Neuronal stem cell (in vitro differentiated cells): ENCODE measurements around the gene PPIB.
A peak's percentile ranks its signal among the peaks of the same experiment; 100 is the strongest.

ENCODE experiments used
- DNase-seq: peaks from one replicate; pipeline ENCODE4 v3.0.0-alpha.2; 2013; ENCODE audit warnings: low spot score
- H2AFZ ChIP-seq: one replicate; pipeline ENCODE4 v1.6.1; 2013; ENCODE audit warnings: mild to moderate bottlenecking, low read length, inconsistent platforms
- H2AK5ac ChIP-seq: 2 replicates; pipeline ENCODE4 v1.6.1; 2013; ENCODE audit warnings: low read depth, mild to moderate bottlenecking, inconsistent platforms, low read length, moderate library complexity, mixed read lengths
- H2BK120ac ChIP-seq: 2 replicates; pipeline ENCODE4 v1.6.1; 2013; ENCODE audit warnings: low read depth, mild to moderate bottlenecking, inconsistent platforms, low read length, moderate library complexity, mixed read lengths
- H2BK12ac ChIP-seq: one replicate; pipeline ENCODE4 v1.6.1; 2013; ENCODE audit warnings: low read length, inconsistent platforms
- H2BK15ac ChIP-seq: 2 replicates; pipeline ENCODE4 v1.6.1; 2013; ENCODE audit warnings: mild to moderate bottlenecking, low read length, inconsistent platforms, mixed read lengths
- H2BK5ac ChIP-seq: one replicate; pipeline ENCODE4 v1.6.1; 2013; ENCODE audit warnings: inconsistent platforms, mild to moderate bottlenecking, low read length, moderate library complexity
- H3K14ac ChIP-seq: one replicate; pipeline ENCODE4 v1.6.1; 2013; ENCODE audit warnings: low read length, inconsistent platforms
- H3K18ac ChIP-seq: 2 replicates; pipeline ENCODE4 v1.6.1; 2013; ENCODE audit warnings: low read length, inconsistent platforms
- H3K23ac ChIP-seq: 2 replicates; pipeline ENCODE4 v1.6.1; 2013; ENCODE audit warnings: low read depth, mild to moderate bottlenecking, mixed read lengths, low read length, inconsistent platforms; ENCODE audit not compliant: poor library complexity
- H3K27ac ChIP-seq: replicated peaks from 3 replicates; pipeline ENCODE4 v1.5.1; 2013; ENCODE audit warnings: low read length, inconsistent platforms
- H3K27me3 ChIP-seq, 3 experiments: 2 replicates each; pipeline ENCODE4 v1.6.1; 2013; ENCODE audit warnings: low read length in 3 of 3, mild to moderate bottlenecking in 2 of 3, inconsistent platforms in 1 of 3, low read depth in 1 of 3, mixed read lengths in 1 of 3, moderate library complexity in 1 of 3; ENCODE audit not compliant: control insufficient read depth in 3 of 3, insufficient read depth in 3 of 3
- H3K36me3 ChIP-seq, 2 donors: replicated peaks in 1 of 2; 2 replicates each; pipeline ENCODE4 v1.6.1; 2013; ENCODE audit warnings: low read length in 2 of 2; ENCODE audit not compliant: control insufficient read depth in 2 of 2, insufficient read depth in 2 of 2
- H3K4ac ChIP-seq: 2 replicates; pipeline ENCODE4 v1.6.1; 2013; ENCODE audit warnings: inconsistent platforms, mild to moderate bottlenecking, low read length, moderate library complexity
- H3K4me1 ChIP-seq, 2 donors: 1 replicate in 1 of 2; 2 replicates in 1 of 2; pipeline ENCODE4 v1.6.1; 2013; ENCODE audit warnings: low read length in 2 of 2, low read depth in 1 of 2; ENCODE audit not compliant: control insufficient read depth in 2 of 2, insufficient read depth in 1 of 2
- H3K4me2 ChIP-seq: one replicate; pipeline ENCODE4 v1.6.1; 2013; ENCODE audit warnings: mild to moderate bottlenecking, low read length, inconsistent platforms; ENCODE audit not compliant: insufficient read depth, poor library complexity, severe bottlenecking
- H3K4me3 ChIP-seq, 2 donors: 2 replicates each; pipeline ENCODE4 v1.5.1; 2013; ENCODE audit warnings: low read length in 2 of 2, mild to moderate bottlenecking in 2 of 2, inconsistent platforms in 1 of 2, moderate library complexity in 1 of 2
- H3K79me1 ChIP-seq: one replicate; pipeline ENCODE4 v1.6.1; 2013; ENCODE audit warnings: low read depth, mild to moderate bottlenecking, inconsistent platforms, low read length, moderate library complexity
- H3K9ac ChIP-seq: one replicate; pipeline ENCODE4 v1.6.1; 2013; ENCODE audit warnings: mild to moderate bottlenecking, low read depth, low read length, inconsistent platforms; ENCODE audit not compliant: poor library complexity
- H3K9me3 ChIP-seq, 2 donors: replicated peaks in 1 of 2; 2 replicates each; pipeline versions ENCODE3 to v1.6.1; 2013; ENCODE audit warnings: low read length in 2 of 2, mild to moderate bottlenecking in 2 of 2, inconsistent platforms in 1 of 2, low read depth in 1 of 2, mixed read lengths in 1 of 2, moderate library complexity in 1 of 2; ENCODE audit not compliant: control insufficient read depth in 2 of 2, insufficient read depth in 1 of 2
- H4K8ac ChIP-seq: one replicate; pipeline ENCODE4 v1.6.1; 2013; ENCODE audit warnings: low read depth, mild to moderate bottlenecking, inconsistent platforms, low read length, moderate library complexity
- H4K91ac ChIP-seq: one replicate; pipeline ENCODE4 v1.6.1; 2013; ENCODE audit warnings: low read length, low read depth, mild to moderate bottlenecking, inconsistent platforms; ENCODE audit not compliant: poor library complexity
- WGBS, 2 donors: extraction: QIAGEN DNeasy Blood & Tissue Kit; methylation state at CpG; one replicate each; pipeline ENCODE4 v1.1.7; 2013; ENCODE audit warnings: missing lambda C conversion rate in 2 of 2, mixed read lengths in 1 of 2; ENCODE audit not compliant: insufficient read length in 2 of 2, insufficient replicate concordance in 1 of 2; ENCODE audit errors: extremely low coverage in 2 of 2; 5-methylcytosine and 5-hydroxymethylcytosine counted together

The PPIB gene

GRCh38 chr15:64166102-64166890 lies 3.5 kb upstream of the PPIB start:
- Histone ChIP-seq H3K4ac (no peak overlapping the region), H3K4me3 (no peak overlapping the region), H3K79me1 (peaks cover 2% of the 10 kb centered on the region), H2BK12ac (no peak overlapping the region), H3K9me3 (no peaks in the 10 kb centered on the region), H2BK15ac (no peak overlapping the region), H2AFZ (no peak overlapping the region), H3K9ac (no peak overlapping the region), H3K36me3 (peaks cover 2 to 25% of the 10 kb centered on the region in 2 donors), H2BK120ac (no peak overlapping the region), H3K18ac (no peak overlapping the region), H3K4me2 (no peak overlapping the region), H3K23ac (no peak overlapping the region), H4K8ac (no peak overlapping the region), H3K27ac (no peak overlapping the region), H2AK5ac (no peak overlapping the region), H3K27me3 (no peaks in the 10 kb centered on the region), H3K14ac (no peak overlapping the region), H3K4me1 (peaks cover 4 to 9% of the 10 kb centered on the region in 2 donors), H4K91ac (no peak overlapping the region), H2BK5ac (no peak overlapping the region)
- no peak for DNase-seq
- WGBS, 2 donors: no CpG with 5 or more reads among the region's 5 CpGs

GRCh38 chr15:64164436-64164835 lies 1.6 kb upstream of the PPIB start:
- no CpG with 5 or more reads among the region's 4 CpGs for WGBS, 2 donors
- no peak overlapping the region for H3K4me2 ChIP-seq
- H2BK12ac ChIP-seq: no peak overlapping the region
- H3K79me1 ChIP-seq: peaks cover 2% of the 10 kb centered on the region
- H4K8ac ChIP-seq: no peak overlapping the region
- no peak overlapping the region for H3K9ac ChIP-seq
- no peak overlapping the region for H3K23ac ChIP-seq
- peaks cover 9 to 26% of the 10 kb centered on the region in 2 donors for H3K36me3 ChIP-seq
- H3K18ac ChIP-seq: no peak overlapping the region
- no peak overlapping the region for H3K27ac ChIP-seq
- H3K14ac ChIP-seq: no peak overlapping the region
- no peak overlapping the region for H2AK5ac ChIP-seq
- H3K4me3 ChIP-seq: no peak overlapping the region
- H2AFZ ChIP-seq: peak overlapping the region; percentile 85
- H3K9me3 ChIP-seq: no peaks in the 10 kb centered on the region
- no peaks in the 10 kb centered on the region for H3K27me3 ChIP-seq
- no peak overlapping the region for H2BK5ac ChIP-seq
- no peak overlapping the region for H2BK15ac ChIP-seq
- H2BK120ac ChIP-seq: no peak overlapping the region
- peaks cover 4 to 9% of the 10 kb centered on the region in 2 donors for H3K4me1 ChIP-seq
- no peak overlapping the region for H3K4ac ChIP-seq
- no peak overlapping the region for H4K91ac ChIP-seq
- DNase-seq: no peak

- H2BK5ac ChIP-seq: no peak overlapping the region
- no peak overlapping the region for H3K14ac ChIP-seq
- H3K23ac ChIP-seq: no peak overlapping the region
- no peak overlapping the region for H2BK15ac ChIP-seq
- peaks cover 12 to 31% of the 10 kb centered on the region in 2 donors for H3K36me3 ChIP-seq
- peaks cover 2% of the 10 kb centered on the region for H3K79me1 ChIP-seq
- 100% methylated on average over 4 of the region's 14 CpGs; no CpG with 5 or more reads in 1 of the 2 donors for WGBS, 2 donors
- no peak overlapping the region for H2BK120ac ChIP-seq
- H2AK5ac ChIP-seq: no peak overlapping the region
- H3K9me3 ChIP-seq: no peaks in the 10 kb centered on the region
- no peak overlapping the region for H3K4me2 ChIP-seq
- H2BK12ac ChIP-seq: no peak overlapping the region
- no peak overlapping the region for H3K4ac ChIP-seq
- H3K18ac ChIP-seq: no peak overlapping the region
- H3K4me3 ChIP-seq: peak overlapping the region in 1 of 2 donors; percentile 70
- H3K4me1 ChIP-seq: peaks cover 4 to 9% of the 10 kb centered on the region in 2 donors
- no peaks in the 10 kb centered on the region for H3K27me3 ChIP-seq
- H2AFZ ChIP-seq: peak overlapping the region; percentile 85
- no peak overlapping the region for H3K27ac ChIP-seq
- DNase-seq: no peak
- H4K8ac ChIP-seq: no peak overlapping the region
- no peak overlapping the region for H4K91ac ChIP-seq
- no peak overlapping the region for H3K9ac ChIP-seq
Measured at GRCh38 chr15:64163659-64164362, 989 bp upstream of the PPIB start.

- Histone ChIP-seq H3K14ac (peak overlapping the region; percentile 77), H3K4ac (no peak overlapping the region), H3K79me1 (peaks cover 4% of the 10 kb centered on the region), H2AK5ac (peak overlapping the region; percentile 60), H2AFZ (peak overlapping the region; percentile 85), H2BK15ac (no peak overlapping the region), H3K18ac (peak overlapping the region; percentile 92), H3K4me3 (peak overlapping the region; percentile 70 to 100), H3K23ac (peak overlapping the region; percentile 96), H3K9me3 (no peaks in the 10 kb centered on the region), H4K8ac (no peak overlapping the region), H3K4me1 (peaks cover 4 to 9% of the 10 kb centered on the region in 2 donors), H3K9ac (peak overlapping the region; percentile 95), H2BK12ac (no peak overlapping the region), H3K36me3 (peaks cover 25 to 45% of the 10 kb centered on the region in 2 donors), H2BK5ac (no peak overlapping the region), H3K27ac (no peak overlapping the region), H4K91ac (no peak overlapping the region), H2BK120ac (no peak overlapping the region), H3K27me3 (no peaks in the 10 kb centered on the region), H3K4me2 (peak overlapping the region; percentile 50)
- peak; percentile 21 for DNase-seq
- WGBS, 2 donors: no CpG with 5 or more reads among the region's 21 CpGs
Measured at GRCh38 chr15:64162478-64162868, 349 bp downstream of the PPIB start.
